Stomach (tissue), 4 donors: ENCODE results near the gene EXOC3.

Source experiments
- EP300 ChIP-seq: sonication (generic); formaldehyde crosslinking; IDR thresholded peaks from one replicate; pipeline ENCODE4 v1.6.1; 2017; ENCODE audit warnings: antibody characterized with exemption
- TF ChIP-seq, protein P1 (sequence below), 7 experiments: fragments of 450-650 bp in 4 of 7; fragments of 200-600 bp in 3 of 7; sonication (generic) in 3 of 7; IDR thresholded peaks; one replicate each; pipeline ENCODE4 v1.5.1; 2016 to 2019; ENCODE audit warnings: antibody characterized with exemption in 7 of 7, control low read depth in 2 of 7, mild to moderate bottlenecking in 1 of 7

DNA sequence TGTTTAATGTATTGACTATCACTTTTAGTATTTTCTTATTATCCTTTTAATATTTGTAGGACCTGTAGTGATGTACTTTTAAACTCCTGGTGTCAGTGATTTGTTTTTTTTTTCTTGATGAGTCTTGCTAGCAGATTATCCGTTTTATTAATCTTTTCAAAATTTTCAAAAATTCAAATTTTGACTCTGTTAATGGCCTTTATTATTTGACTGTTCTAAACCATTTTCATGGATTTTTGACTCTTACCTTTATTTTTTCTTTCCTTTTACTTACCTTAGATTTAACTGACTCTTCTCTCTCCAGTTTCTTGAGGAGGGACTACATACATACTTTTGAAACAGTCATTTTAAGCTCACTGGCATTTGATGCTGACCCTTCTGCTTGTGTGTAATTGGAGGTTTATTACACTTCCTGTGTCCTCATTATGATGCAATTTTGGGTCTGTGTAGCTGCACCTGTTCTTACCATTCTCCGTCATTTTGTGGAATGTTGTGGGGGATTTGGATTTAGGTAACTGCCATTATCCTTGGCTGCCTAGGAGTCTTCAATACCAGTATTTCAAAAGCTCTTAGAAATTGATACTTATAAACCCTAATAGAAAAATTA is 32.0 kb upstream of the EXOC3 start:
- TF ChIP-seq, protein P1, sequence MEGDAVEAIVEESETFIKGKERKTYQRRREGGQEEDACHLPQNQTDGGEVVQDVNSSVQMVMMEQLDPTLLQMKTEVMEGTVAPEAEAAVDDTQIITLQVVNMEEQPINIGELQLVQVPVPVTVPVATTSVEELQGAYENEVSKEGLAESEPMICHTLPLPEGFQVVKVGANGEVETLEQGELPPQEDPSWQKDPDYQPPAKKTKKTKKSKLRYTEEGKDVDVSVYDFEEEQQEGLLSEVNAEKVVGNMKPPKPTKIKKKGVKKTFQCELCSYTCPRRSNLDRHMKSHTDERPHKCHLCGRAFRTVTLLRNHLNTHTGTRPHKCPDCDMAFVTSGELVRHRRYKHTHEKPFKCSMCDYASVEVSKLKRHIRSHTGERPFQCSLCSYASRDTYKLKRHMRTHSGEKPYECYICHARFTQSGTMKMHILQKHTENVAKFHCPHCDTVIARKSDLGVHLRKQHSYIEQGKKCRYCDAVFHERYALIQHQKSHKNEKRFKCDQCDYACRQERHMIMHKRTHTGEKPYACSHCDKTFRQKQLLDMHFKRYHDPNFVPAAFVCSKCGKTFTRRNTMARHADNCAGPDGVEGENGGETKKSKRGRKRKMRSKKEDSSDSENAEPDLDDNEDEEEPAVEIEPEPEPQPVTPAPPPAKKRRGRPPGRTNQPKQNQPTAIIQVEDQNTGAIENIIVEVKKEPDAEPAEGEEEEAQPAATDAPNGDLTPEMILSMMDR (IDR thresholded peaks at IDR 0.05) = no peak
- no peak for TF ChIP-seq EP300
